ENCODE measurements around the gene LHX8.
A peak's percentile ranks its signal among the peaks of the same experiment; 100 is the strongest.
"Not testable (repeated sequence)": the region's sequence is repeated elsewhere in the genome, so short reads cannot be mapped to it uniquely, and the experiment has no call there.

Gene LHX8
- long read RNA-seq, donor 1, result 0 reads
- long read RNA-seq, donor 2, result 0 reads
- long read RNA-seq, donor 3, result 0 reads
- long read RNA-seq, donor 4, result 0 reads
- long read RNA-seq, donor 5, result 0 reads
- long read RNA-seq, donor 6, result 0 reads
- long read RNA-seq, donor 7, result 0 reads
- long read RNA-seq, donor 8, result 0 reads

GRCh38 chr1:75133750-75134646 is at the start of gene LHX8:
Gene LHX8, plus strand, starts transcription at chr1:75134388. Its CDS starts 2,227 bp downstream, at chr1:75136615.
- DNase-seq, result peak; percentile 73

DNA sequence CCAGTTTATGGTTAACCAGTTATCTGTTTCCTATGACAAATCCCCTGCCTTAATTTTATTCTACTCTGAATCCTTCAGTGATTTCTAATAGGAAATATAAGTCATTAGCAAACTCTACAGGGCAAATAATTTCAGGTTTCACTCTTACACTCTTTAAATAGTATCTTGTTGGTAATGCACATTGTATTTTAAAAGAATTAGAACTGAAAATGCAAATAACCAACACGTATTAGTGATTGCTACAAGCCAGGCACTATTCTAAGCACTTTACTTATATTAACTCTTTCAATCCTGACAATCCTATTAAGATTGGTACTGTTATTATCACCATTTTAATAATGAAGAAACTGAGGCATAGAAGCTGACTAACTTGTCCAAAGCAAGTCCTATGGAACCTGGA is 48.3 kb upstream of the LHX8 start:
- DNase-seq, result no peak

- no peak for DNase-seq
Measured at GRCh38 chr1:75087278-75087677, 46.9 kb upstream of the LHX8 start.

DNA sequence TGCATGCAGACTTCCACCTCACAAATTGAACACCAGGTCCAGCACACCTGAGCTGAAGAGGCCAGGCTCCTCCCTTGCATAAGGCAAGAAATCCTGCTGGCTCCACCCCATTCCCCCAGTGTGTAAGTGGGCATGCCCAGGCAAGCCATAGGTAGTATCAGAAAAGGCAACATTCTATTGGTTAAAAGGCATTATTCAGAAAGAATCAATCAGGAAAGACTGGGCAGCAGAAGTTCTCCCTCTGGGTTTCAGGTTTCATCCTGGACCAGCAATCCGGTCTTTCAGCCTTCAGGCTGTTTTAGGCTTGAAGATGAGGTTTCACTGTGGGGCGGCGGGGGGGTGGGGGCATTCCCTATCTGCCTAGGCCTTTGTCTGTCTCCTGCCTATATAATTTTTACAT is 42.0 kb upstream of the LHX8 start:
- DNase-seq, result no peak

DNA sequence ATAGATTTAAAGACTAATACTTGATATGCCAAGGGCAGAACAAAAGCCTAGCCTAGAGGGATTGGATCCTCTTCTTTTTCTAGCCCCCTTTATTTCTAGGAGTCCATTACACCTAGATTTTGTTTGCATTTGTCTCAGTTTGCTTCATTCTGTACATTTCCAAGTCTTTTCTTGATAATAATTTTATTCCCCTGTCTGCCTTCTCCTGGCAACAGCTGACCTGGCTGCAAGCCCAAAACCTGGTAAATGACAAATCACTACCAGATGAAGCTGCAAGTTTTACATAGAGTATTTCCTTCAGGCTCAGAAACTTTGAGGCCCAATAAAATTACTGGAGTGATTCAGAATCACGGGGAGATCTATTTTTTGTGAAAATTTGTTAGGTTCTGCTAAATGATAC is 36.5 kb upstream of the LHX8 start:
- no peak for DNase-seq

GRCh38 chr1:75099581-75099980 is 34.6 kb upstream of the LHX8 start:
- no peak for DNase-seq

DNA sequence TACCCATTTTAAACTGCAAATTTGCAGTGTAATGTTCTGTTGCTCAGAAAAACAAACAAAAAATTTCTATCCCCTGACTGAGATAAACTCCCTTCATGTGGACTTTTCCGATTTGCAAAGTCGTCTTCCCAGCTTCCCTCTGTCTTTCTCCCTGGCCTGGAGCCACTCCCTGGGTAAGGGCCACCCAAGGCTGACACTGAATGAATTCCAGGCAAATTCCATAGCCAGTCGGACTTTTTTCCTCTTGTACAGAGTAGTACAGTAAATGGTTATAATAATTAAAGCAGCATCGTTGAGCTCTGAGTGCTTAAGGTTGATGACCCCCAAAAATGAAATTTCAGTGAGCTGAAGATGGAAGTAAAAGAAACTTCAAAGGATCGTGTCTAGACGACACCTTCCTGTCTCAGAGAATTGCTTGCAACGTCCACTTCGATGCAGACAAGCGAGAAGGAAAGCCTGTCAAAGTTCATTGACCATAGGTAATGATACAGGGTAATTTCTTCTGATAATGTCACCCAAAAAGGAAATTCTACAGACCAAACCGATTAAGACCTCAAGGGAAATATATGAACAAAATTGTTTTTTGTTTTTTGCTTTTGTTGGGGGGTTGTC is 33.6 kb upstream of the LHX8 start:
- no peak for DNase-seq

GRCh38 chr1:75112362-75112951 is 21.7 kb upstream of the LHX8 start:
- not testable (repeated sequence) for DNase-seq

DNA sequence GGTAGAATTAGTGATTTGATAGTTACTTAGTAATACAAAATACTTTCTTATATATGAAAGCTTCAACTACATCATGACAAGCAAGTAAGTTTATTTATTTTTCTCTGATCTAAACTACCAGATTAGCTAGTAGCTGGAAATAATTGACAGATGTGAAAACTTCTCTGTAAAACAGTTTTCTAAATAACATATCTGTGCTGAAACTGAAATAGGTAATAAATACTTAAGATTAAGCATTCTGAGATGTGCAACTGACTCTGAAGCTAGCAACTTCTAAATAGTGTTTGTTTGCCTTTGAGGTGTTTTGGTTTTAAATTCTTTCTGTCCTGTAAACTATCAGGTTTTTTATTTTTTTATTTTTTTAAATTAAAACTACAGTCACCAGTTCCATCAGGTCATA is 18.5 kb upstream of the LHX8 start:
- no peak for DNase-seq

DNA sequence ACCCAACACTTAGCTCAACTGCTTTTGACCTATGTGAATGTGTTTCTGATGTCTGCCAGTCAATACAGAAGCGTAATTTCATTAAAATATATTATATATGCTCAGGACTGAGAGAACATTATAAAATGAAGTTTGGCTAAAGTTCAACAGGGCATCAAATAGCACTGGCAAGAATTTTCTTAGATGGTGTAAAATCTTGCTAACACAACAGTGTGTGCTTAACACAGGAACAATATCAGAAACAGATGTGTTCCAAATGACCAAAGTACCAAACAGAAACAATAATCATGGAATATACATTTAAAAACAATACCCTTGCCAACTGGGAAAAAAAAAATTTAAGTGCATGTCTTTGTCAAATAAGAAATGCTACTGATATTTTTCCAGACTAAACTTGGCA is 10.4 kb upstream of the LHX8 start:
- DNase-seq, result no peak

DNA sequence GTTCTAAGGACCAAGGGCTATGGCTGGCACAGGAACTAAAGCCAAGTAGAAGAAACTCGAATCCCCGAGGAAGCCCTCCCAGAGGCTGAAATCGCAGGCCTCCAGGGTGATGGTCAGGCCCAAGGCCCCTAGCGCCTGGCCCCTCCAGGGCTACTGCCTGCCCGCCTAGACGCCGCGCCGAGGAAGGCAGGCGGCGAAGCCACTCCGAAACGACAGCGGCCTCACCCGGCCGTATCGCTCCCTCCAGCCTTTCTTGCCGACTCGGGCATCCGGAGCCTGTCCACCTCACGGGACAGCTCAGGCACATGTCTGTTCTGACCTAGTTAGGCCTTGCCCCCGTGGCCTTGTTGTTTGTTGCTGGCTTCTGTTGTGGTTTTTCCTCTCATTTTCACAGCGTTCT is 9.7 kb upstream of the LHX8 start:
- no peak for DNase-seq

GRCh38 chr1:75125161-75125726 is 8.9 kb upstream of the LHX8 start:
- DNase-seq, result no peak

GRCh38 chr1:75126611-75127101 is 7.5 kb upstream of the LHX8 start:
- DNase-seq, result no peak

- no peak for DNase-seq
Measured at GRCh38 chr1:75127916-75128717, 6.1 kb upstream of the LHX8 start.

- DNase-seq, result no peak
Measured at GRCh38 chr1:75129660-75129982, 4.6 kb upstream of the LHX8 start.

- peak; percentile 42 for DNase-seq
Measured at GRCh38 chr1:75129983-75130789, 4.0 kb upstream of the LHX8 start.

- peak; percentile 46 for DNase-seq
Measured at GRCh38 chr1:75130865-75131564, 3.2 kb upstream of the LHX8 start.

GRCh38 chr1:75131565-75132241 is 2.5 kb upstream of the LHX8 start:
- DNase-seq, result peak; percentile 42

DNA sequence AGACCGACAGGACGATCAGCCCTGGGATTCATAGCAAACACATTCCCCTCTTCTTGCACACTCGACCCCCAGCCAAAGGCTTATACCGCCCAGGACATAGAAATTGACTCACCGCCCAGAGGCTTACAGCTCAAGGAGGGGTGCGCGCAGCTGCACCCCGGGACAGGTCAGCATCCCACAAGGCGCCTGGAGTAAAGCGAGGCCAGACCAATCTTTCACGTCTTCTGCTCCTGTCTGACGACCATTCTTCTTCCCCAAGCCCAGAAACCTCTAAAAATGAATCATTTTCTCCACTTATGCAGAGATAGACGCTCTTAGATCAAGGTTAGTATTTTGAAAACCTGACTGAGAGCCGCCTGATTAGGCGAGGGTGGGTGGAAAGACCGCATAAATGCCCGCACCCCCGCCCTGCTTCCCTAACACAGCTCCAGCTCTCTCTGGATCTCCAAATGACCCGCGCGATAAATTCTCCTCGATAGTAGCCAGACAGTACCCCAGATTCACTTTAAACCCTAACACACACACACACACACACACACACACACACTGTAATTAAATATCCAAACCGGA is 1.9 kb upstream of the LHX8 start:
- DNase-seq, result peak; percentile 59
